B cell (primary cell): ENCODE data around the gene TOP1. TPM values are rescaled to one million over a fixed set of nuclear protein-coding genes. Genes with fewer than 3 reads are reported as not detected.

Experiments used
- ATAC-seq: fragments of 200-7000 bp; cut with Tn5 transposase; one replicate; pipeline ENCODE4 v1.10.0; 2021; ENCODE audit warnings: low read depth, mild to moderate bottlenecking, moderate number of reproducible peaks, moderate library complexity
- CTCF ChIA-PET: fragments of 350-600 bp; sonication (Branson Sonifier 250); formaldehyde crosslinking; loops from one replicate; lab custom pipeline; 2021; ENCODE audit warnings: antibody characterized with exemption, inconsistent platforms; lab: Charles Lee
- POLR2A ChIA-PET: fragments of 350-600 bp; sonication (Branson Sonifier 250); formaldehyde crosslinking; loops from one replicate; lab custom pipeline; 2021; ENCODE audit warnings: antibody characterized with exemption; lab: Charles Lee
- DNase-seq: peaks from one replicate; pipeline ENCODE4 v3.0.0; 2013
- H2AFZ ChIP-seq: 2 replicates; pipeline ENCODE4 v1.6.1; 2012; ENCODE audit warnings: mild to moderate bottlenecking, low read depth, low read length; ENCODE audit not compliant: insufficient read depth, poor library complexity, severe bottlenecking
- H3K27ac ChIP-seq, 2 donors: 1 replicate in 1 of 2; 2 replicates in 1 of 2; pipeline ENCODE4 v1.5.1; 2012 to 2013; ENCODE audit warnings: low read length in 2 of 2, mild to moderate bottlenecking in 2 of 2, moderate library complexity in 1 of 2
- H3K27me3 ChIP-seq, 4 experiments: fragments of 200-600 bp in 1 of 4; sonication (generic) in 1 of 4; replicated peaks in 1 of 4; 1 replicate in 2 of 4; 2 replicates in 2 of 4; pipeline versions ENCODE4 v1.6.1 to v1.7.0; 2013 to 2016; ENCODE audit warnings: low read length in 3 of 4, mild to moderate bottlenecking in 2 of 4, mixed read lengths in 1 of 4, moderate library complexity in 1 of 4; ENCODE audit not compliant: insufficient read depth in 4 of 4, control insufficient read depth in 3 of 4; ENCODE audit errors: control extremely low read depth in 1 of 4
- H3K36me3 ChIP-seq, 2 experiments: replicated peaks in 1 of 2; 1 replicate in 1 of 2; 2 replicates in 1 of 2; pipeline versions ENCODE4 v1.6.1 to v1.7.1; 2013; ENCODE audit warnings: low read length in 1 of 2; ENCODE audit not compliant: insufficient read depth in 2 of 2, control insufficient read depth in 1 of 2; ENCODE audit errors: control extremely low read depth in 1 of 2, extremely low read depth in 1 of 2
- H3K4me1 ChIP-seq, 2 donors: fragments of 200-600 bp in 1 of 2; sonication (generic) in 1 of 2; 1 replicate in 1 of 2; 2 replicates in 1 of 2; pipeline versions ENCODE4 v1.5.1 to v1.6.1; 2013 to 2017; ENCODE audit warnings: low read length in 2 of 2; ENCODE audit not compliant: control insufficient read depth in 2 of 2, insufficient read depth in 2 of 2
- H3K4me2 ChIP-seq: replicated peaks from 2 replicates; pipeline ENCODE3; 2012; ENCODE audit warnings: mild to moderate bottlenecking, low read depth, low read length; ENCODE audit not compliant: poor library complexity, severe bottlenecking
- H3K4me3 ChIP-seq, 5 experiments: fragments of 200-600 bp in 1 of 5; sonication (generic) in 1 of 5; 1 replicate in 3 of 5; 2 replicates in 2 of 5; pipeline versions ENCODE4 v1.5.1 to v1.7.0; 2011 to 2016; ENCODE audit warnings: low read length in 4 of 5, mild to moderate bottlenecking in 4 of 5, low read depth in 2 of 5, control low read depth in 1 of 5, moderate library complexity in 1 of 5; ENCODE audit not compliant: insufficient read depth in 1 of 5; ENCODE audit errors: control extremely low read depth in 1 of 5, extremely low read depth in 1 of 5
- H3K79me2 ChIP-seq: fragments of 200-600 bp; sonication (generic); one replicate; pipeline ENCODE4 v1.6.0; 2016; ENCODE audit warnings: low read length; ENCODE audit not compliant: control insufficient read depth, insufficient read depth
- H3K9ac ChIP-seq: fragments of 200-600 bp; sonication (generic); 2 replicates; pipeline ENCODE4 v1.6.1; 2017; ENCODE audit warnings: mild to moderate bottlenecking, low read length, moderate library complexity
- H3K9me3 ChIP-seq, 3 donors: one replicate each; pipeline versions ENCODE4 v1.6.1 to v1.7.1; 2013; ENCODE audit warnings: low read length in 2 of 3; ENCODE audit not compliant: control insufficient read depth in 2 of 3, insufficient read depth in 1 of 3; ENCODE audit errors: control extremely low read depth in 1 of 3
- H4K20me1 ChIP-seq: 2 replicates; pipeline ENCODE4 v1.6.0; 2012; ENCODE audit warnings: mild to moderate bottlenecking, low read length; ENCODE audit not compliant: insufficient read depth, control insufficient read depth, poor library complexity, severe bottlenecking
- H3K27ac Mint-ChIP-seq: one replicate; pipeline ENCODE4 v1.8.0; 2021; ENCODE audit warnings: mixed read lengths
- H3K27me3 Mint-ChIP-seq: one replicate; pipeline ENCODE4 v1.8.0; 2021; ENCODE audit warnings: mixed read lengths
- H3K4me1 Mint-ChIP-seq: one replicate; pipeline ENCODE4 v1.8.0; 2021; ENCODE audit warnings: mixed read lengths
- H3K4me3 Mint-ChIP-seq: one replicate; pipeline ENCODE4 v1.8.0; 2021; ENCODE audit warnings: mixed read lengths
- H3K9me3 Mint-ChIP-seq: one replicate; pipeline ENCODE4 v1.8.0; 2022; ENCODE audit warnings: mixed read lengths; ENCODE audit not compliant: insufficient read depth
- CTCF ChIP-seq: fragments of 200-600 bp; IDR thresholded peaks from one replicate; pipeline ENCODE4 v1.8.0; 2022; ENCODE audit warnings: antibody characterized with exemption, mild to moderate bottlenecking
- EZH2 ChIP-seq: IDR thresholded peaks from 2 replicates; pipeline ENCODE4 v1.6.1; 2012; ENCODE audit warnings: borderline replicate concordance, low read depth, mild to moderate bottlenecking, moderate library complexity, low read length; ENCODE audit not compliant: insufficient read depth, poor library complexity, severe bottlenecking
- WGBS: methylation state at CpG from one replicate; pipeline ENCODE4 v1.1.5; 2013; ENCODE audit warnings: missing lambda C conversion rate; ENCODE audit not compliant: insufficient coverage; 5-methylcytosine and 5-hydroxymethylcytosine counted together
- intact Hi-C: fragments of 100-400 bp; cut with micrococcal nuclease; formaldehyde crosslinking; loops from one replicate; pipeline ENCODE4 v1.10.0; 2022
- polyA plus RNA-seq: library from polyadenylated mRNA; depleted of rRNA; stranded (reverse); fragments of >200 nt; gene quantifications from 2 replicates; pipeline ENCODE4 v1.2.3, GENCODE V29; 2012
- total RNA-seq, 2 donors: library from RNA; stranded (reverse); fragments of 120-200 nt in 1 of 2; gene quantifications; 1 replicate in 1 of 2; 2 replicates in 1 of 2; pipeline versions ENCODE4 v1.2.3 to v1.2.4, GENCODE V29; 2013 to 2022

The TOP1 gene
- total and polyA plus RNA-seq, 2 donors (not counting 1 experiment from before 2014, with no cell fraction given), result 5.4 to 44.9 TPM

DNA sequence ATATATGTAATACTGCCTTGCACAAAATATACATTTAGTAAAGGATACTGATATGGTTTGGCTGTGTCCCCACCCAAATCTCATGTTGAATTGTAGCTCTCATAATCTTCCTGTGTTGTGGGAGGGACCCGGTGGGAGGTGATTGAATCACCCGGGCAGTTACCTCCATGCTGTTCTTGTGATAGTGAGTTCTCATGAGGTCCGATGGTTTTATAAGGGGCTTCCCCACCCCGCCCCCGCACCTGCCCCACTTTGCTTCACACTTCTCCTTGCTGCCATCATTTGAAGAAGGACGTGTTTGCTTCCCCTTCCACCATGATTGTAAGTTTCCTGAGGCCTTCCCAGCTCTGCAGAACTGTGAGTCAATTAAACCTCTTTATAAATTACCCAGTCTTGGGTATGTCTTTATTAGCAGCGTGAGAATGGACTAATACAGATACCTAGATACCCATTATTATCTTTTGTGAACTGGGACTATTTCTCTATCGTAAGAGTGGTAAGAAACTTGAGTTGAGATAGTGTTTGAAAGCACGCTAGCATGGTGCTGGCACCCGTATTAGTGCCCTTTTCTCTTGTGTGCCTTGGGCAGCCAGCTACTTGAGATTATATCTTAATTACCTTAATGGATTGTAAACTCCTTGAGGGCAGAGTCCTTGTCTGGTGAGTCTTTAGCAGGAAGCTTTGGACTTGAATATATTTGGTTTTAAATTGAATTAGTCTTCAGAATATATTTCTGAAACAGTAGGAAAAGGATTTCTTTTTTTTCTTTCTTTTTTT is 25.6 kb downstream of the TOP1 start:
- Histone ChIP-seq H3K79me2 (peaks cover 97% of the 10 kb centered on the region), H3K27me3 (no peaks in the 10 kb centered on the region), H3K4me3 (no peak overlapping the region), H3K36me3 (peaks cover 2 to 3% of the 10 kb centered on the region in 2 experiments), H3K9ac (no peak overlapping the region), H4K20me1 (peaks cover 81% of the 10 kb centered on the region), H3K4me1 (peaks cover 27 to 29% of the 10 kb centered on the region in 2 donors), H3K27ac (no peak overlapping the region), H2AFZ (no peak overlapping the region), H3K9me3 (peaks cover 0 to 7% (median 0%) of the 10 kb centered on the region in 3 donors), H3K4me2 (no peak overlapping the region)
- Mint-ChIP-seq H3K4me1 (peaks cover 69% of the 10 kb centered on the region), H3K4me3 (no peak overlapping the region), H3K27me3 (no peaks in the 10 kb centered on the region), H3K27ac (no peak overlapping the region), H3K9me3 (peaks cover 2% of the 10 kb centered on the region)
- WGBS, result 38% methylated on average over 1 of the region's 10 CpGs
- intact Hi-C loops, result no loop called here
- POLR2A ChIA-PET, result interaction anchor here (0.6 kb wide), 1 partner anchor 17 kb away, joined by 3 read pairs; no protein-coding TSS in a partner anchor
- CTCF ChIA-PET, result interaction anchor here (1.5 kb wide), 1 partner anchor 64 kb away, joined by 4 read pairs; no protein-coding TSS in a partner anchor
- TF ChIP-seq CTCF (no peak), EZH2 (no peak)
- ATAC-seq, result no peak
- DNase-seq, result no peak

GRCh38 chr20:41054847-41055230 is 26.2 kb downstream of the TOP1 start:
- no peaks in the 10 kb centered on the region for H3K27me3 ChIP-seq
- Mint-ChIP-seq H3K27ac (no peak overlapping the region), H3K27me3 (no peaks in the 10 kb centered on the region), H3K4me1 (peaks cover 67% of the 10 kb centered on the region), H3K9me3 (peaks cover 2% of the 10 kb centered on the region), H3K4me3 (no peak overlapping the region)
- peaks cover 0 to 7% (median 0%) of the 10 kb centered on the region in 3 donors for H3K9me3 ChIP-seq
- no CpG with 5 or more reads among the region's 2 CpGs for WGBS
- H3K79me2 ChIP-seq, result peaks cover 96% of the 10 kb centered on the region
- H3K4me2 ChIP-seq, result no peak overlapping the region
- peaks cover 76% of the 10 kb centered on the region for H4K20me1 ChIP-seq
- ATAC-seq (no peak), DNase-seq (no peak)
- no peak overlapping the region for H3K4me3 ChIP-seq
- H3K4me1 ChIP-seq, result peaks cover 22 to 23% of the 10 kb centered on the region in 2 donors
- TF ChIP-seq EZH2, result no peak
- no peak for TF ChIP-seq CTCF
- intact Hi-C loops, result no loop called here
- H3K27ac ChIP-seq, result no peak overlapping the region
- ChIA-PET POLR2A (interaction anchor here (0.6 kb wide), 1 partner anchor 16 kb away, joined by 3 read pairs; no protein-coding TSS in a partner anchor), CTCF (interaction anchor here (1.5 kb wide), 1 partner anchor 64 kb away, joined by 4 read pairs; no protein-coding TSS in a partner anchor)
- peaks cover 2 to 3% of the 10 kb centered on the region in 2 experiments for H3K36me3 ChIP-seq
- no peak overlapping the region for H3K9ac ChIP-seq
- no peak overlapping the region for H2AFZ ChIP-seq
